Measurements from ENCODE around the gene LCN10.
"Not testable (repeated sequence)": the region's sequence is repeated elsewhere in the genome, so short reads cannot be mapped to it uniquely, and the experiment has no call there.

DNA sequence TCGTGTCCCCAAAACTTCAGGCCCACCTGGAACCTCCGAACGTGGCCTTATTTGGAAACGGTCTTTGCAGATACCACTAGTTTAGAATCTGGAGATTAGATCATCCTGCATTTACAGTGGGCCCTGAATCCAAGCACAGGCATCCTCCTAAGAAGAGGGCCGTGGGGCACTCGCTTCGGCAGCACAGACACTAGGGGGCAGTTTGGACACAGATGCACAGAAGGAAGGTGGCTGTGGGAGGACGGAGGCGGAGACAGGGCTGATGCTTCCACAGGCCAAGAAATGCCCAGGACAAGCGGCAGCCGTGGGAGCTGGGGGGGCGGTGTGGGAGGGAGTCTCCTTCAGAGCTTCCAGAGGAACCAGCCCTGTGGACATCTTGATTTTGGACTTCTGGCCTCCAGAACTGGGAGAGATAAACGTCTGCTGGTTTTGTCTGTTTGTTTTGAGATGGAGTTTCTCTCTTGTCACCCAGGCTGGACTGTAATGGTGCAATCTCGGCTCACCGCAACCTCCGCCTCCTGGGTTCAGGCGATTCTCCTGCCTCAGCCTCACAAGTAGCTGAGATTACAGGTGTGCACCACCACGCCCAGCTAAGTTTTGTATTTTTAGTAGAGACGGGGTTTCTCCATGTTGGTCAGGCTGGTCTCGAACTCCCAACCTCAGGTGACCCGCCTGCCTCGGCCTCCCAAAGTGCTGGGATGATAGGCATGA, 18.2 kb upstream of the LCN10 start:
- TF ChIP-seq, protein P1, sequence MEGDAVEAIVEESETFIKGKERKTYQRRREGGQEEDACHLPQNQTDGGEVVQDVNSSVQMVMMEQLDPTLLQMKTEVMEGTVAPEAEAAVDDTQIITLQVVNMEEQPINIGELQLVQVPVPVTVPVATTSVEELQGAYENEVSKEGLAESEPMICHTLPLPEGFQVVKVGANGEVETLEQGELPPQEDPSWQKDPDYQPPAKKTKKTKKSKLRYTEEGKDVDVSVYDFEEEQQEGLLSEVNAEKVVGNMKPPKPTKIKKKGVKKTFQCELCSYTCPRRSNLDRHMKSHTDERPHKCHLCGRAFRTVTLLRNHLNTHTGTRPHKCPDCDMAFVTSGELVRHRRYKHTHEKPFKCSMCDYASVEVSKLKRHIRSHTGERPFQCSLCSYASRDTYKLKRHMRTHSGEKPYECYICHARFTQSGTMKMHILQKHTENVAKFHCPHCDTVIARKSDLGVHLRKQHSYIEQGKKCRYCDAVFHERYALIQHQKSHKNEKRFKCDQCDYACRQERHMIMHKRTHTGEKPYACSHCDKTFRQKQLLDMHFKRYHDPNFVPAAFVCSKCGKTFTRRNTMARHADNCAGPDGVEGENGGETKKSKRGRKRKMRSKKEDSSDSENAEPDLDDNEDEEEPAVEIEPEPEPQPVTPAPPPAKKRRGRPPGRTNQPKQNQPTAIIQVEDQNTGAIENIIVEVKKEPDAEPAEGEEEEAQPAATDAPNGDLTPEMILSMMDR (IDR thresholded peaks at IDR 0.05) = peak; percentile 63
- TF ChIP-seq EZH2 (IDR thresholded peaks at IDR 0.05) = not testable (repeated sequence)
